Kidney capillary endothelial cell (primary cell): ENCODE results near the gene AADACL4.
"Not testable (repeated sequence)": the region's sequence is repeated elsewhere in the genome, so short reads cannot be mapped to it uniquely, and the experiment has no call there.

Experiments
- DNase-seq: peaks from one replicate; pipeline ENCODE4 v3.0.0-alpha.2; 2018; ENCODE audit warnings: low spot score

Gene AADACL4

DNA sequence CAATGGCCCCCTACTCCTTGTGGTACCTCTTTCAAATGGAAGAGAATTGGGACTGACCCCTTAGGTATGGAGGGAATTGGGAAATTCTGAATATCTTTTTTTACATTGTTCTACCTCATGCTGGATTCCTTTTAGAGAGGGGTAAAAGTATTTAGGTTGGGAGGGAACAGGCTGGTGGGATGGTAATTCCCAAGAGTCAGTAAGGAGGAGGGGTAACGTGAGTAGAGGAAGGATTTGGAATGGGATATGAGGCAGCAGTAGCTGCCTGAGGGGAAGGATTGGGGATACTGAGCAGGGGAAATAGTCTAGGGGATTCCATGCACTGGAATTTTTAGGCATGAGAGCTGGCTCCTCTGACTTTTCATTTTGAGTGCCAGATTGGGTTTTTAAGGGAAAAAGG is 68.2 kb downstream of the AADACL4 start:
- no peak for DNase-seq

GRCh38 chr1:12712929-12713328 is 69.0 kb downstream of the AADACL4 start:
- DNase-seq: no peak

DNA sequence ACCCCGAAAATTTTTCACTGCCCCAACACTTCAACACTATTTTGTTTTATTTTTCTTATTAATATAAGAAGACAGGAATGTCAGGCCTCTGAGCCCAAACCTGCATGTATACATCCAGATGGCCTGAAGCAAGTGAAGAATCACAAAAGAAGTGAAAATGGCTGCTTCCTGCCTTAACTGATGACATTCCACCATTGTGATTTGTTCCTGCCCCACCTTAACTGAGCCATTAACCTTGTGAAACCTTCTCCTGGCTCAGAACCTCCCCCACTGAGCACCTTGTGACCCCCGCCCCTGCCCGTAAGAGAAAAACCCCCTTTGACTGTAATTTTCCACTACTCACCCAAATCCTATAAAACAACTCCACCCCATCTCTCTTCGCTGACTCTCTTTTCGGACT is 69.8 kb downstream of the AADACL4 start:
- DNase-seq: not testable (repeated sequence)

GRCh38 chr1:12714710-12715475 is 71.0 kb downstream of the AADACL4 start:
- no peak for DNase-seq

GRCh38 chr1:12715896-12716437 is 72.1 kb downstream of the AADACL4 start, which contains the start of gene AADACL3:
Gene AADACL3 (plus strand): TSS chr1:12716110. CDS start chr1:12716177, 67 bp downstream.
- no peak for DNase-seq
